Hepatic stellate cell (primary cell): Measurements from ENCODE around the gene MEMO1.
"Not testable (repeated sequence)": the region's sequence is repeated elsewhere in the genome, so short reads cannot be mapped to it uniquely, and the experiment has no call there.

Experiments
- DNase-seq: peaks from one replicate; pipeline ENCODE4 v3.0.0; 2011; ENCODE audit warnings: low spot score

The MEMO1 gene

DNA sequence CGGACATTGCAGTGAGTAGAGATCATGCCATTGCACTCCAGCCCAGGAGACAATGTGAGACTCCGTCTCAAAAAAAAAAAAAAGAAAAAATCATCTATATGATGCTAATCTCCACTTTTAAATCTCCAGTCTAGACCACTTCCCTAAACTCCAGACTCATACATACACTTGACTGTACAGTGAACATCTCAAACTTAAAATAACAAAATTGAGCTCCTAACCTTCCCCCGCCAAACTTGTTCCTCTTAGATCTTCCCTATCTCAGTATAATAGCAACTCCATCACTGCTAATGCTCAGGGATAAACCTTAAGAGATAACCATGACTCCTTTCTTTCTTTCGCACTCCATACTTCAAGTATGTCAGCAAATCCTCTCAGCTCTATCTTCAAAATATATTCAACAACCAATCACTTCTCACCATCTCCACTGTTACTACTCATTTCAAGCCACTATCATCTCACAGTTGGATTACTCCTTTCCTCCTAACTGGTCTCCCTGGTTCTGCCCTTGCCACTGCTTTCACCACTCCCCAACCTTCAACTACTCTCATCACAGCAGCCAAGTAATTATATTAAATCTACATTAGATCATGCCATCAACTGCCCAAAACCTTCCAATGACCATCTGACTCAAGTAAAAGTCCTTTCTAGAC lies 12.0 kb downstream of the MEMO1 start:
- DNase-seq, result no peak

- no peak for DNase-seq
These were observed 13.2 kb downstream of the MEMO1 start for GRCh38 chr2:31997653-31998052.

DNA sequence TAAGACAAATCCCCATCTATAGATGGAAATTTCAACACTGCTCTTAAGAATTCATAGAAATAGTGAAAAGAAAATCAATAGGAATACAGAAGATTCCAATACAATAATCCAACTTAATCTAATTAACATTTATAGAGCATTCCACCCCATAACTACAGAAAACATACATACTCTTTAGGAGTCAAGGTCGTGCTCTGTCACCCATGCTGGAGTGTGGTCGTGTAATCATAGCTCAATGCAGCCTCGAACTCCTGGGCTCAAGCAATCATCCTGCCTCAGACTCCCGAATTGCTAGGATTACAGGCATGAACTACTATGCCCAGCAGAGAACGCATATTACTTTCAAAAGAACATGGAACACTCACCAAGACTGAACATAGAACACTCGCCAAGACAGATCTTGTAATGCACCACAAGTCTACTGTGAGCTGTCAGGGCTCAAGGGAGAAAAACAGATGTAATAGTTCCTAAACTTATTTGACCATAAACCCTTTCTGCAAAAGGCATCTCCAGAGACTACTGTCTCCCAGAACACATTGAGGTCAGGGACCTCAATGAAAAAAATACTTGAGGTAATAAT lies 14.1 kb downstream of the MEMO1 start:
- no peak for DNase-seq

GRCh38 chr2:31992934-31993333 lies 17.9 kb downstream of the MEMO1 start:
- no peak for DNase-seq

DNA sequence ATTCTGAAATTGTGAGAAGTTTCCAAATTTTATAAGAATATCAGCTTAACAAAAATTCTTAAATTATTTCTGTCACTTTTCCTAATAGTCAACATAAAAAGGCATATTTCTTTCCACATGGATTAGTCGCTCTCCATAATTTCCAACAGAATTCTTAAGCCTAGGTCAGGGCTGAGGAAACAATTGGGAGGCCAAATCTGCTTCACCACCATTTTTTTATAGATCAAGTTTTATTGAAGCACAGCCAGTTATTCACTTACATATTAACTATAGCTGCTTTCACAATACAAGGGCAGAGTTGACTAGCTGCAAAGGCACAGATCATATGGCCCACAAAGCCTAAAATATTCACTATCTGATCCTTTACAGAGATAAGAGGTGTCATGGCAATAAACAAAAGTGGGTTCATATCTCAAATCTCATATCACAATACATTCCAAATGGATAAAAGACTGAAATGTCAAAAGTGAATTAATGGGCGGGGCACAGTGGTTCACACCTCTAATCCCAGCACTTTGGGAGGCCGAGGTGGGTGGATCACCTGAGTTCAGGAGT lies 18.7 kb downstream of the MEMO1 start:
- no peak for DNase-seq

DNA sequence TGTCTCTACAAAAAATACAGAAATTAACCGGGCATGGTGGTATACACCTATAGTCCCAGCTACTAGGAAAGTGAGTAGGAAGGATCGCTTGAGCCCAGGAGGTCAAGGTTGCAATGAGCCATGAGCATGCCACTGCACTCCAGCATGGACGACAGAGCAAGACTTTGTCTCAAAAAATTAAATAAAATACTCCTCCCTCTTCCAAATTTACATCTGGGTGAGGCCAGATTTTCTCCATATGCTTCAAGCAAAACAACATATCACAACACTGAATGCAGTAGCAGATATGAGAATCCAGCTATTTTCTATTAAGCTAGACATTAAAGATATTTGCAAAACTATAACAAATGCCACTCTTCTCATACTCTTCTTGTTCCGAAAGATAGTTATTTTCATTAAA lies 20.9 kb downstream of the MEMO1 start:
- no peak for DNase-seq

GRCh38 chr2:31987454-31988220 lies 23.2 kb downstream of the MEMO1 start:
- DNase-seq, result peak; percentile 50

DNA sequence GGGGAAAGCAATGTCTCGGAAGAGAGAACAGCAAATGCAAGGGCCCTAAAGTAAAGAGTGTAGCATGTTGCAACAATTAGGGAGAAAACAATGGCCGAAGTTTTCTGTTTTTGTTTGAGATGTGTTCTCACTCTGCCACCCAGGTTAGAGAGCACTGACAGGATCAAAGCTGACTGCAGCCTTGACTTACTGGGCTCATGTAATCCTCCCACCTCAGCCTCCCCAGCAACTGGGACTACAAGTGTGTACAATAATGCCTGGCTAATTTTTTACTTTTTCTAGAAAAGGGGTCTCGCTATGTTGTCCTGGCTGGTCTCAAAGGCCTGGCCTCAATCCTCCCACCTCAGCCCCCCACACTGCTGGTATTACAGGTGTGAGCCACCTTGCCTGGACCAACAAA lies 23.9 kb downstream of the MEMO1 start:
- DNase-seq, result no peak

DNA sequence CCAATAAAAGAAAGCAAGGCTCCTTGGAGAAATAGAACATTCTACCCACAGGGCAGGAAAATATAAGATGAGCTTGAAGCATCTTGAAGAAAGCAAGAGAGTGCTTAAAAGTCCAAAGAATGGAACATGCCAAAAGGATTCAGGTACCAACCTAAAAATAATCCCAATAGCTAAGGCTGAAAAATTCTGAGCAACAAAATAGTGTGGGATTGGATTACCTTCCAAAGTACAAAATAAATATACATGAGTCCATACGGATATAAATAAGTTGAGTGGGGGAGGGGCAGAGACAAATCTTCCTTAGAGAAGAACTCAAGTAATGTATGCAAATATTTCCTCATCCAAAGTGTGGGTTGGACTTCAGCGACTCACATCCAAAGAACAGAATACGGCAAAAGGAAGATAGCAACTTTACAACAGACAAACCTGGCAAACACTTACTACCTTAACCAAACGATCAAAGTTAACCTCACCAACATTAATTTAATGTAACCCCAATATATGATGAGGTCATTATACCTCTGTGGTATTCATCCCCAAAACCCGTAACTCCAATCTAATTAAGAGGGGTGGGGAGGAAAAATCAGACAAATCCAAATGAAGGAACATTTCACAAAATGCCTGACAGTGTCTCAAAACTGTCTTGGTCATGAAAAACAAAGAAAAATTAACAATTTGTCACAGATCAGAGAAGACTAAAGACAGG lies 26.9 kb downstream of the MEMO1 start:
- no peak for DNase-seq

DNA sequence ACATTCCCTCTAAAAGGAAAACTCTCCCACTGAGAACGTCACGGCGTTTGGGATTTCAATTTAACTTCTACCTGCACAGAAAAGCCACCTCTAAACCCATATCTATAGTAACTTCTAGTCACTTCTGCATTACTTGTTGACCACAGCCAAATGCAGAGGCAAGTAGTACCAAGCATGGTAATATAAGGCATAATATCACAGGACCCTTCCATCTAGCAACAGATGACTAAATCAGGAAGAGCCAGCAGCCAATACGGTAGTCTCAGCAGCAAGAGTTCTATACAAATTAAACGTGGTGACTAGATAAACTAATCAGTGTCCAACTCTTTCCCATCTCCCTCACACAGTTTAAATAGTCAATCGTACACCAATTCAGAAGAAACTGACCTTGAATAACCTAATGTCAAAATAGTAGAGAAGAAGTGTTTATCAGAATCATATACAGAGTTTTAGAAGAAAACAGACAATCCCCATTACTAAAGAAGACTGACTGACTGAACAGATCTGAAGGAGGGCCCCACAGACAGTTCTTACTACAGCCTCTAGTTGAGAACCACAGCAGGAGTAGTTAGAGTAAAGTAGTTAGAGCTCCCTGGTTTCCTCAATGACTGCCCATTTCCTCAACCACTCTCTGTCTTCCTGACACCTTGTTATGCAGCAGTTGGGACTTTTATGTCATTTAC lies 30.0 kb downstream of the MEMO1 start:
- DNase-seq, result peak; percentile 50

DNA sequence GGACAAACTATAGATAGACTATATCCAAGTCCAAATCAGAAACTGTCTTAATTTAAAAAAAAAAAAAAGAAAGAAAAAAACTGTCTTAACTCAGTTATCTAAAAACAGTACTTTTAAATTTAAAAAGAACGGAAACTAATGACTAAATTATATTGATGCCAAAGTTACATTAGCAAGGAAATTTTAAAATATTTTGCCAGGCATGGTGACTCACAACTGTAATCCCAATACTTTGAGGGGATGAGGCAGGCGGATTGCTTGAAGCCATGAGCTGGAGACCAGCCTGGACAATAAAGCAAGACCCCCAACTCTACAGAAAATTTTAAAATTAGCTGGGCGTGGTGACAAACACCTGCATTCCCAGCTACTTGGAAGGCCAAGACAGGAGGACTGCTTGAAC lies 30.9 kb downstream of the MEMO1 start:
- DNase-seq, result no peak

- DNase-seq, result no peak
These were observed 31.8 kb downstream of the MEMO1 start for GRCh38 chr2:31979018-31979417.

GRCh38 chr2:31978436-31978835 lies 32.4 kb downstream of the MEMO1 start:
- no peak for DNase-seq

DNA sequence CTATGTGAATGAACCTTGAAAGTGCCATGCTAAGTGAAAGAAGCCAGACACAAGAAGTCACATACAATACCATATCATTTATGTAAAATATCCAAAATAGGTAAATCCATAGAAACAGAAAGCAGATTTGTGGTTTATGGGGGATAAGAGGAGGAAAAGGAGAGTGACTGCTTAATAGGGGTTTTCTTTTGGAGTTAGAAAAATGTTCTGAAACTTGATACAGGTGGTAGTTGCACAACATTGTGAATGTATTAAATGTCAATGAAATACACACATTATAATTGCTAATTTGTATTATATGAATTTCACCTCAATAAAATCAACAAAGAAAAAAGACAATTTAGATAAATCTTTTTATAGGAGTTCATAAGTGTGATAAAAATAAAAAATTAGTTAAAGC lies 37.1 kb downstream of the MEMO1 start:
- no peak for DNase-seq

DNA sequence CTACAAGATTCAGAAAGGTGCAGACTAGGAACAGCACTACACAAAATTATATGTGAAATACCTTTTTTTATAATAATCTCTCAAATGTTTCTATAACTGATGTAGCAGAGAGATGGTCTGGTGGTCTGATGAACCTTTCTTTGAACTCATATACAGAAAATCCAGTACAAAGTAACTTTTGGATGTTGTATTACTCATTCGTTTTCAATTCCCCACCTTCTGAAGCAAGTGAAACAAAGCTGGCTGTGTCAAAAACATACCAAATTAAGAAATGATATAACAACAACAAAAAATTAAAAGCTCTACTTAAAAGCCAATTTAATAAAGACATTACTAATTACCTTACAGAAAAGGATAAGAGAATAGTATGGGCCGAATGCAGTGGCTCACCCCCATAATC lies 38.7 kb downstream of the MEMO1 start:
- no peak for DNase-seq

DNA sequence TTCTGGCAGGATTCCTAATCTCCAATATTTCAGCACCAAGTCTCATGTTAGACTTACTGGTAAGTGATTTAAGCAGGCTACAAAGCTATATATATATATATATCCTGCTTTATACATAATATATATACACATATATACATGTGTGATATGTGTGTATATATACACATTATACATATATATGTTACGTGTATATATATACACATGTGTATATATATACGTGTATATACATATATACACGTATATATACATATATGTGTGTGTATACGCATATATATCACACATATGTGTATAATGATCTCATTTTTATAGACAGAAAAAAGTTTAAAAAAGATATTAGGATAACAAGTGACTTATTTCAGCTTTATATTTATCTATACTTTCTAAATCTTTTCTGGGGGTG lies 41.6 kb downstream of the MEMO1 start:
- DNase-seq, result no peak

- DNase-seq, result no peak
These were observed 43.0 kb downstream of the MEMO1 start for GRCh38 chr2:31967790-31968189.

GRCh38 chr2:31966402-31966801 lies 44.4 kb downstream of the MEMO1 start:
- DNase-seq, result not testable (repeated sequence)

DNA sequence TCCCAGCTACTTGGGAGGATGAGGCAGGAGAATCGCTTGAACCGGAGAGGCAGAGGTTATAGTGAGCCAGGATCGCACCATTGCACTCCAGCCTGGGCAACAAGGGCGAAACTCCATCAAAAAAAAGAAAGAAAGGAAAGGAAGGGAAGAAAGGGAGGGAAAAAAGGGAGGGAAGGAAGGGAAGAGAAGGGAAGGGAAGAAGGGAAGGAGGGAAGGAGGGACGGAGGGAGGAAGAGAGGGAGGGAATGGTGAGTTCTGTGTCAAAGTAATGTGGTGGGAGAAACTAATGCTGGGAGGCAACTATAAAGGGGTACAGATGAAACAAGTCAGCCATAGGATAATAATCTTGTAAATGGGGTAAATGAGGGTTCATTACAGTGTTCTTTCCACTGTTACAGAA lies 45.7 kb downstream of the MEMO1 start:
- no peak for DNase-seq

GRCh38 chr2:31962757-31963361 lies 47.9 kb downstream of the MEMO1 start:
- no peak for DNase-seq

DNA sequence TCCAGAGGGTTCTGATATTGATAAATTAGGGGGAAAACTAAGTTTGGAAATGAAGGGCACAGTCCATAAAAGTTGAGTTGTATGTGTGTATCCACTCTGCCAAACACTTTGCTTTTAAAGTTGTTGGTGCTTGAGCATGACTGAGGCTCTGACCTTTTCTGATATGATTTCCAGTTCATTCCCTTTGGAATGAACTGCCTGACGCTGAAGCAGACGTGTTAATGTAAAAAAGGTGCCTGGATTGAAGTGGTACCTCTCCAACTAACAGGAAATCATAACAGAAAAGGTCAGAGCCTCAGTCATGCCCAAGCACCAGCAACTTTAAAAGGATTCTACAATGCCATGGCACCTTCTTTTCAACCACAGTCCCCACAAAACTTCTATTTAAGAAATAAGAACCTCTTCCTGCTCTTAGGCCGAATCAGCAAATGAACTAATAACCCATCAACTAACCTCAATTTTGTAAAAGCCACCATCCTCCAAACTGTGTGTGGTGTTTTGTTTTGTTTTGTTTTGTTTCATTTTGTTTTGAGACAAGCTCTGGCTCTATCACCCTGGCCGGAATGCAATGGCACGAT lies 52.6 kb downstream of the MEMO1 start:
- DNase-seq, result no peak
